OCI-LY1 (cell line): ENCODE results near the gene EMID1.

Source experiments
- EZH2 ChIP-seq: fragments of 200-600 bp; sonication (generic), shearing (Covaris generic); IDR thresholded peaks from 2 replicates; pipeline ENCODE4 v1.8.0; 2017; ENCODE audit warnings: borderline replicate concordance, mixed run types, mild to moderate bottlenecking, antibody characterized with exemption, low read length, moderate library complexity, mixed read lengths
- TF ChIP-seq, protein P1 (sequence below): fragments of 200-600 bp; sonication (generic), shearing (Covaris generic); IDR thresholded peaks from 2 replicates; pipeline ENCODE4 v1.5.1; 2017; ENCODE audit warnings: mild to moderate bottlenecking, antibody characterized with exemption, low read length, moderate library complexity, mixed read lengths

DNA sequence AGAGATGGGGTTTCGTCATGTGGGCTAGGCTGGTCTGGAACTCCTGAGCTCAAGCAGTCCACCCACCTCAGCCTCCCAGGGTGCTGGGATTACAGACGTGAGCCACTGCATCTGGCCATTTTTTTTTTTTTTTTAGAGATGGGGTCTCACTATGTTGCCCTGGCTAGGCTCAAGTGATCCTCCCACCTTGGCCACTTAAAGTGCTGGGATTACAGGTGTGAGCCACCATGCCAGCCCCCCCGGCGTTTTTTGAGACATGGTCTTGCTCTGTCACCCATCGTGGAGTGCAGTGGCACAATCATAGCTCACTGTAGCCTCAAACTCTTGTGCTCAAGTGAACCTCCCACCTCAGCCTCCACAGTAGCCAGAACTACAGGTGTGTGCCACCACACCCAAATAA lies 45.6 kb downstream of the EMID1 start:
- TF ChIP-seq EZH2: no peak
- TF ChIP-seq, protein P1, sequence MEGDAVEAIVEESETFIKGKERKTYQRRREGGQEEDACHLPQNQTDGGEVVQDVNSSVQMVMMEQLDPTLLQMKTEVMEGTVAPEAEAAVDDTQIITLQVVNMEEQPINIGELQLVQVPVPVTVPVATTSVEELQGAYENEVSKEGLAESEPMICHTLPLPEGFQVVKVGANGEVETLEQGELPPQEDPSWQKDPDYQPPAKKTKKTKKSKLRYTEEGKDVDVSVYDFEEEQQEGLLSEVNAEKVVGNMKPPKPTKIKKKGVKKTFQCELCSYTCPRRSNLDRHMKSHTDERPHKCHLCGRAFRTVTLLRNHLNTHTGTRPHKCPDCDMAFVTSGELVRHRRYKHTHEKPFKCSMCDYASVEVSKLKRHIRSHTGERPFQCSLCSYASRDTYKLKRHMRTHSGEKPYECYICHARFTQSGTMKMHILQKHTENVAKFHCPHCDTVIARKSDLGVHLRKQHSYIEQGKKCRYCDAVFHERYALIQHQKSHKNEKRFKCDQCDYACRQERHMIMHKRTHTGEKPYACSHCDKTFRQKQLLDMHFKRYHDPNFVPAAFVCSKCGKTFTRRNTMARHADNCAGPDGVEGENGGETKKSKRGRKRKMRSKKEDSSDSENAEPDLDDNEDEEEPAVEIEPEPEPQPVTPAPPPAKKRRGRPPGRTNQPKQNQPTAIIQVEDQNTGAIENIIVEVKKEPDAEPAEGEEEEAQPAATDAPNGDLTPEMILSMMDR: no peak
